K562 (cell line): ENCODE data around the gene CGNL1. TPM values are rescaled to one million over a fixed set of nuclear protein-coding genes. Genes with fewer than 3 reads are reported as not detected.

ENCODE experiments used
- TSHZ1 ChIP-seq: fragments of 250-450 bp; sonication (Bioruptor Pico); IDR thresholded peaks from 2 replicates; pipeline ENCODE4 v1.4.0; 2020; ENCODE audit warnings: mild to moderate bottlenecking, moderate library complexity
- polyA plus RNA-seq, 8 experiments: library from polyadenylated mRNA; depleted of rRNA in 4 of 8; stranded (reverse) in 5 of 8; unstranded in 3 of 8; fragments of >200 nt; fragmentation: Nextera tagmentation in 2 of 8; fragmentation: Illumina TruSeq in 1 of 8; extraction: Ambion mirVana in 2 of 8; extraction: Trizol in 1 of 8; gene quantifications; 2 replicates each; pipeline versions ENCODE4 v1.2.1 to v1.2.3, GENCODE V29; 2011 to 2014; ENCODE audit warnings: inconsistent platforms in 1 of 8, missing spikeins in 1 of 8
- total RNA-seq, 7 experiments: library from RNA; depleted of rRNA in 6 of 7; stranded (reverse); fragments of >200 nt in 6 of 7; fragmentation: Illumina TruSeq in 2 of 7; extraction: Trizol in 2 of 7; gene quantifications; 2 replicates each; pipeline versions ENCODE4 v1.2.1 to v1.2.3, GENCODE V29; 2011 to 2021; ENCODE audit warnings: low replicate concordance in 1 of 7
- TF ChIP-seq, protein P1 (sequence below), 2 experiments: fragments of 450-650 bp in 1 of 2; sonication (generic) in 1 of 2; formaldehyde crosslinking in 1 of 2; IDR thresholded peaks; 2 replicates each; pipeline versions ENCODE4 v1.7.1 to v1.9.0; 2016 to 2022; ENCODE audit warnings: inconsistent platforms in 1 of 2, mild to moderate bottlenecking in 1 of 2, missing genetic modification reagents in 1 of 2

The CGNL1 gene
- total and polyA plus RNA-seq, 9 of the 15 experiments (the other 6 are each of a cell fraction or from before 2014, with no cell fraction given), result 0.01 to 0.07 TPM; not detected in 7

DNA sequence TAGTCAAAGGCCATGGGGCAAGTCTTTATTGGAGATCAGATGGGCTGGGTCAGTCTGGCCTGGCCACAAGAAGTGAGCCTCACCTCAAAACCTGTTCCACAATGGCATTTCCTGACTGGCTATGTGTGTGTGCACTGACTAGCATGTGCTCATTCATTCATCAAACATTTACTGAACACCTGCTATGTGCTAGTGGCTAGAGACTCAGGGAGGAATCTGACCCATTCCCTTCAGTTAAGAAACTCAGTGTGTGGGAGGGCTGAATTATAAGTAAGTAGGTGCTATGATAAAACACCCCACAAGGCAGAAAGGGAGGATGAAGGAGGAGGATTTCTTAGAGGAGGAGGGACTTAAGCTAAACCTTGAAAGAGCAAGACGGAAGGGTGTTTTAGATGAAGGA is 5.4 kb upstream of the CGNL1 start (continued):
- TF ChIP-seq, protein P1, sequence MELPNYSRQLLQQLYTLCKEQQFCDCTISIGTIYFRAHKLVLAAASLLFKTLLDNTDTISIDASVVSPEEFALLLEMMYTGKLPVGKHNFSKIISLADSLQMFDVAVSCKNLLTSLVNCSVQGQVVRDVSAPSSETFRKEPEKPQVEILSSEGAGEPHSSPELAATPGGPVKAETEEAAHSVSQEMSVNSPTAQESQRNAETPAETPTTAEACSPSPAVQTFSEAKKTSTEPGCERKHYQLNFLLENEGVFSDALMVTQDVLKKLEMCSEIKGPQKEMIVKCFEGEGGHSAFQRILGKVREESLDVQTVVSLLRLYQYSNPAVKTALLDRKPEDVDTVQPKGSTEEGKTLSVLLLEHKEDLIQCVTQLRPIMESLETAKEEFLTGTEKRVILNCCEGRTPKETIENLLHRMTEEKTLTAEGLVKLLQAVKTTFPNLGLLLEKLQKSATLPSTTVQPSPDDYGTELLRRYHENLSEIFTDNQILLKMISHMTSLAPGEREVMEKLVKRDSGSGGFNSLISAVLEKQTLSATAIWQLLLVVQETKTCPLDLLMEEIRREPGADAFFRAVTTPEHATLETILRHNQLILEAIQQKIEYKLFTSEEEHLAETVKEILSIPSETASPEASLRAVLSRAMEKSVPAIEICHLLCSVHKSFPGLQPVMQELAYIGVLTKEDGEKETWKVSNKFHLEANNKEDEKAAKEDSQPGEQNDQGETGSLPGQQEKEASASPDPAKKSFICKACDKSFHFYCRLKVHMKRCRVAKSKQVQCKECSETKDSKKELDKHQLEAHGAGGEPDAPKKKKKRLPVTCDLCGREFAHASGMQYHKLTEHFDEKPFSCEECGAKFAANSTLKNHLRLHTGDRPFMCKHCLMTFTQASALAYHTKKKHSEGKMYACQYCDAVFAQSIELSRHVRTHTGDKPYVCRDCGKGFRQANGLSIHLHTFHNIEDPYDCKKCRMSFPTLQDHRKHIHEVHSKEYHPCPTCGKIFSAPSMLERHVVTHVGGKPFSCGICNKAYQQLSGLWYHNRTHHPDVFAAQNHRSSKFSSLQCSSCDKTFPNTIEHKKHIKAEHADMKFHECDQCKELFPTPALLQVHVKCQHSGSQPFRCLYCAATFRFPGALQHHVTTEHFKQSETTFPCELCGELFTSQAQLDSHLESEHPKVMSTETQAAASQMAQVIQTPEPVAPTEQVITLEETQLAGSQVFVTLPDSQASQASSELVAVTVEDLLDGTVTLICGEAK (IDR thresholded peaks at IDR 0.05), result no peak
- TF ChIP-seq, protein P1 (CRISPR knock-in tag; IDR thresholded peaks at IDR 0.05), result no peak
- TF ChIP-seq TSHZ1 (CRISPR knock-in tag), result no peak
